ENCODE results near the gene WDR27.
"Not testable (repeated sequence)": the region's sequence is repeated elsewhere in the genome, so short reads cannot be mapped to it uniquely, and the experiment has no call there.

WDR27 gene

GRCh38 chr6:169638915-169639314, 62.9 kb downstream of the WDR27 start:
- DNase-seq = no peak

GRCh38 chr6:169638388-169638787, 63.4 kb downstream of the WDR27 start:
- no peak for DNase-seq

GRCh38 chr6:169635345-169635744, 66.5 kb downstream of the WDR27 start:
- DNase-seq = no peak

GRCh38 chr6:169632841-169633240, 69.0 kb downstream of the WDR27 start:
- DNase-seq = no peak

GRCh38 chr6:169629256-169629655, 72.6 kb downstream of the WDR27 start:
- no peak for DNase-seq

- no peak for DNase-seq
Measured at GRCh38 chr6:169627736-169628607, 73.9 kb downstream of the WDR27 start.

GRCh38 chr6:169626649-169627048, 75.2 kb downstream of the WDR27 start:
- DNase-seq = no peak

- no peak for DNase-seq
Measured at GRCh38 chr6:169626169-169626568, 75.7 kb downstream of the WDR27 start.

GRCh38 chr6:169625376-169625775, 76.5 kb downstream of the WDR27 start:
- DNase-seq = no peak

- DNase-seq = no peak
Measured at GRCh38 chr6:169624785-169625184, 77.0 kb downstream of the WDR27 start.

GRCh38 chr6:169623975-169624374, 77.9 kb downstream of the WDR27 start:
- DNase-seq = no peak

- no peak for DNase-seq
Measured at GRCh38 chr6:169623343-169623742, 78.5 kb downstream of the WDR27 start.

- DNase-seq = no peak
Measured at GRCh38 chr6:169622618-169623017, 79.2 kb downstream of the WDR27 start.

- DNase-seq = no peak
Measured at GRCh38 chr6:169621311-169621710, 80.5 kb downstream of the WDR27 start.

- DNase-seq = no peak
Measured at GRCh38 chr6:169620171-169621130, 81.4 kb downstream of the WDR27 start.

GRCh38 chr6:169619650-169620049, 82.2 kb downstream of the WDR27 start:
- no peak for DNase-seq

GRCh38 chr6:169618526-169619490, 83.0 kb downstream of the WDR27 start:
- no peak for DNase-seq

- DNase-seq = no peak
Measured at GRCh38 chr6:169617562-169617961, 84.3 kb downstream of the WDR27 start.

- not testable (repeated sequence) for DNase-seq
Measured at GRCh38 chr6:169608609-169609008, 93.2 kb downstream of the WDR27 start.

- DNase-seq = no peak
Measured at GRCh38 chr6:169604076-169604475, 97.8 kb downstream of the WDR27 start.

GRCh38 chr6:169601129-169601528, 100.7 kb downstream of the WDR27 start:
- not testable (repeated sequence) for DNase-seq

GRCh38 chr6:169592558-169592957, 109.3 kb downstream of the WDR27 start:
- DNase-seq = no peak

Measured in CD4-positive, alpha-beta T cell treated with Interleukin-10 for 1 hour (primary cell).